Right lobe of liver (tissue), 6 donors: Measurements from ENCODE around the gene WNK1. TPM values are rescaled to one million over a fixed set of nuclear protein-coding genes. Genes with fewer than 3 reads are reported as not detected.
A peak's percentile ranks its signal among the peaks of the same experiment; 100 is the strongest.

Source experiments
- ATAC-seq, 4 donors: fragments of 200-7000 bp; cut with Tn5 transposase; one replicate each; pipeline ENCODE4 v1.9.1; 2020; ENCODE audit warnings: mild to moderate bottlenecking in 4 of 4, moderate library complexity in 4 of 4
- DNase-seq, 3 donors: peaks; one replicate each; pipeline ENCODE4 v3.0.0-alpha.2; 2020
- H3K27ac ChIP-seq, 3 donors: fragments of 200-600 bp; one replicate each; pipeline ENCODE4 v1.8.0; 2022
- H3K27me3 ChIP-seq, 2 donors: fragments of 200-600 bp; one replicate each; pipeline ENCODE4 v1.8.0; 2022
- H3K36me3 ChIP-seq, 4 donors: fragments of 200-600 bp; sonication (generic) in 1 of 4; one replicate each; pipeline versions ENCODE4 v1.5.1 to v1.8.0; 2017 to 2022; ENCODE audit warnings: control low read depth in 1 of 4
- H3K4me1 ChIP-seq, 4 donors: fragments of 200-600 bp; sonication (generic) in 1 of 4; one replicate each; pipeline versions ENCODE4 v1.5.1 to v1.8.0; 2017 to 2022; ENCODE audit warnings: control low read depth in 1 of 4
- H3K4me3 ChIP-seq, 3 donors: fragments of 200-600 bp; one replicate each; pipeline ENCODE4 v1.8.0; 2022
- H3K9me3 ChIP-seq, 4 donors: fragments of 200-600 bp; sonication (generic) in 1 of 4; one replicate each; pipeline versions ENCODE4 v1.5.1 to v1.8.0; 2017 to 2022; ENCODE audit warnings: control low read depth in 1 of 4
- POLR2A ChIP-seq: fragments of 450-650 bp; IDR thresholded peaks from one replicate; pipeline ENCODE4 v1.6.1; 2017; ENCODE audit warnings: antibody characterized with exemption, mild to moderate bottlenecking
- WGBS: methylation state at CpG from one replicate; pipeline ENCODE4 v1.1.6; 2018; ENCODE audit warnings: low coverage, low lambda C conversion rate; ENCODE audit not compliant: insufficient coverage; ENCODE audit errors: missing lambda C conversion rate; 5-methylcytosine and 5-hydroxymethylcytosine counted together
- intact Hi-C, 2 donors: fragments of 100-400 bp; cut with DNase I; formaldehyde crosslinking; loops; one replicate each; pipeline versions ENCODE4 v1.11.2 to v1.14.1; 2022
- total RNA-seq, 6 experiments: library from RNA; depleted of rRNA in 2 of 6; stranded (reverse); fragments of >200 nt in 2 of 6; fragmentation: NEBNext Ultra II Directional in 3 of 6; extraction: Animal tissue kit (Norgen Biotek cat#: 25700) in 3 of 6; gene quantifications; one replicate each; pipeline versions ENCODE4 v1.1.0 to v1.2.4, GENCODE V29; 2016 to 2023
- TF ChIP-seq, protein P1 (sequence below), 4 donors: fragments of 200-600 bp in 3 of 4; fragments of 450-650 bp in 1 of 4; IDR thresholded peaks; one replicate each; pipeline versions ENCODE4 v1.5.1 to v1.8.0; 2016 to 2022; ENCODE audit warnings: antibody characterized with exemption in 4 of 4, mild to moderate bottlenecking in 2 of 4
- donor health status: DM: no; HTN: yes; CAD: no.
- donor health status: DM: no; HTN: no; CAD: no.
- donor health status: DM: no; HTN: no; CAD: no.
- donor health status: DM: no; HTN: yes; CAD: no.
- donor health status: DM: no; HTN: yes; CAD: no.

WNK1 gene
- total RNA-seq, 6 experiments from 2014 or later = 72.0 to 115 (median 93.1) TPM

DNA sequence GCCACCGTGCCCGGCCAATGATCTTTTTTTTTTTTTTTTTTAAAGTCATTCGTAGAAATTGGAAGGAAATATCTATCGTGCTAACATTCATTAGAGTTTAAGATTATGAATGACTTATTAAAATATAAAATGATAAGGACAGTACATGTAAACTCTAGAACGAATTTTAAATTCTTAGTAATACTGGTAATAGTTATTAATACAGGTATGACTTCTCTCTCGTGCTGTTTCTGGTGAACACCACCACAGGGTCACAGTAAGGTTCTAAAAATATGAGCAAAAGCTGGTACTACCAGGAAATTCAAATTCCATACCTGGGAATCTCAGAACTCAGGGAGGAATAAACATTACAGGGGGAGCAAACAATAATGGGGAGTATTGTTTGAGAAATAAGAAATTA lies 26.2 kb downstream of the WNK1 start:
- Histone ChIP-seq H3K9me3 (no peaks in the 10 kb centered on the region), H3K27me3 (no peaks in the 10 kb centered on the region), H3K4me1 (peaks cover 0 to 45% (median 13%) of the 10 kb centered on the region in 4 donors), H3K4me3 (no peak overlapping the region), H3K36me3 (no peaks in the 10 kb centered on the region), H3K27ac (peak overlapping the region in 2 of 3 donors; percentile 54 to 61)
- TF ChIP-seq, protein P1, sequence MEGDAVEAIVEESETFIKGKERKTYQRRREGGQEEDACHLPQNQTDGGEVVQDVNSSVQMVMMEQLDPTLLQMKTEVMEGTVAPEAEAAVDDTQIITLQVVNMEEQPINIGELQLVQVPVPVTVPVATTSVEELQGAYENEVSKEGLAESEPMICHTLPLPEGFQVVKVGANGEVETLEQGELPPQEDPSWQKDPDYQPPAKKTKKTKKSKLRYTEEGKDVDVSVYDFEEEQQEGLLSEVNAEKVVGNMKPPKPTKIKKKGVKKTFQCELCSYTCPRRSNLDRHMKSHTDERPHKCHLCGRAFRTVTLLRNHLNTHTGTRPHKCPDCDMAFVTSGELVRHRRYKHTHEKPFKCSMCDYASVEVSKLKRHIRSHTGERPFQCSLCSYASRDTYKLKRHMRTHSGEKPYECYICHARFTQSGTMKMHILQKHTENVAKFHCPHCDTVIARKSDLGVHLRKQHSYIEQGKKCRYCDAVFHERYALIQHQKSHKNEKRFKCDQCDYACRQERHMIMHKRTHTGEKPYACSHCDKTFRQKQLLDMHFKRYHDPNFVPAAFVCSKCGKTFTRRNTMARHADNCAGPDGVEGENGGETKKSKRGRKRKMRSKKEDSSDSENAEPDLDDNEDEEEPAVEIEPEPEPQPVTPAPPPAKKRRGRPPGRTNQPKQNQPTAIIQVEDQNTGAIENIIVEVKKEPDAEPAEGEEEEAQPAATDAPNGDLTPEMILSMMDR (IDR thresholded peaks at IDR 0.05) = no peak
- TF ChIP-seq POLR2A = no peak
- intact Hi-C loops = no loop called here
- DNase-seq = no peak
- peak in 1 of 4 donors; percentile 24 for ATAC-seq
- WGBS = 26% methylated on average over 6 of the region's 6 CpGs

DNA sequence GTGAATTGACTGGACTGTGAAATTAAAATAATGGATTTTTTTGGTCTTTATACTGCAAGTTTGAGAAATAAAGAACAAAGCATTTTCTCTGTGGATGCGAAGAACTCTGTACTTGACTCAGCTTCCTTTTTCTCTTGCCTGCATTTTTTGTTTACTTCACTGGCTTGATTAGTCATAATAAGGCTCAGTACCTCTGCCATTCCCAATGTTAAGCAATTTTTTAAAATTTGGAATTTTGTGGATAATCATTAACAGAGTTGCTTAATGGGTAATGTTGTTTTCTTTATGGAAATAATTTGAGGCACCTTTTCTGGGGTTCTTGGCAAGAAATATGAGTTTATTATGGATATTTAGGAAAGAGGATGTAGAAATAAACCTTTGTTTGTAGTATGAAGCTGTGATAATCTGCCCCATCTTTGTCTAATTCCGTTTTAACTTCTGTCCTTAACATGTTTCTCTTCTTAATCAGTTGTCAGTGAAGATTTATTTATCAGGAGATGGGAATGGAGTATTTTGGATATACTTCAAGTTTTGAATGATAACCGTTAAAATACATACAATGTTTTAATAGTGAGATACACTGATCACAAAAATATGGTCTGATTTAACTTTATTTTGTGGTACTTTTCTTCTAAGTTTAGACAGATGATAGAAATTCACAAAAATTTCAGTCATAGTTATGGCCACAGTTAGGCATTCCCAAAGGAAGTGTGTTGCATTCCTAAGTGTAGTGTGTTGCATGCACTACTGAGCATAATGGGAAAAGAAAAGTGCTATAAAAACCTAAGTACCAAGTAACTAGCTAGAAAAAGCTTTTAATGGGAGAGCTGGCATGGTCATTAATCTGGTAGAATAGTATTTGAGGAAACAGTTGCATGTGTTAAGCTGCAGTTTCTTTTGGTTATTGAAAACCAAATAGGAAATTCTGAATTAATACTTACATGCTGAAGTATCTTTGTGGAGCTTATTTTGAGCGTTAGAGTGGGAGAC lies 27.7 kb downstream of the WNK1 start:
- Histone ChIP-seq H3K27me3 (no peaks in the 10 kb centered on the region), H3K4me3 (peak overlapping the region; percentile 3 to 28 (median 25)), H3K36me3 (no peaks in the 10 kb centered on the region), H3K27ac (peak overlapping the region; percentile 22 to 61 (median 54)), H3K9me3 (no peaks in the 10 kb centered on the region), H3K4me1 (peaks cover 0 to 42% (median 13%) of the 10 kb centered on the region in 4 donors)
- intact Hi-C loops = no loop called here
- TF ChIP-seq, protein P1 (IDR thresholded peaks at IDR 0.05) = no peak
- no peak for TF ChIP-seq POLR2A
- 11% methylated on average over 4 of the region's 4 CpGs for WGBS
- DNase-seq (no peak), ATAC-seq (peak; percentile 81 to 90 (median 88))

DNA sequence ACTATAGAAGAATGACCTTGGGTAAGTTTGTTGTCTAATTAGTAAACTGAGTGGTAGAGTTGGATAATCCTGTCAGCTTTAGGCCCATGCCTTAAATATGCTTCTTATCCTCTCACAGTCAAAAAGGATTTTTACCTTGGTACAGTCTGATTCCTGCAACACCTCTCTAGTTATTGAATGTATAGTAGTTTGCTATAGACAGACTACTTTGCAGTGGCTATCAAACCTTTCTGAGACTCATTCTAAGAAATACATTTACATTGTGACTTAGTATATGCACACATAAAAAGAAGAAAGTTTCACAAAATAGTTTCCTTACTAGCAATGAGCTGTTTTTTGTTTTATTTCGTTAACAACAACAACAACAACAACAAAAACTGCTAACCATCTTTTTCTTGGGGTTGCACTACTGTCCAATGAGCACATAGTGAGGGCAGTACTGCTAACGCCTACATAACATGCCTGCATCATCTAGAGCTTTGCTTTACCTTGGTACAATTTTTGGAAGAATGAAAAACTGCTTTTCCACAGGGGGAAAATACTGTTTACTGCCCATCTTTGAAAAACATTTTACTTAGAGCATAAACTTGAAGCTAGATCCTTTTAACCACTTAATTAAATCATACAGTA lies 28.5 kb downstream of the WNK1 start:
- DNase-seq = no peak
- Histone ChIP-seq H3K9me3 (no peaks in the 10 kb centered on the region), H3K27ac (peak overlapping the region in 2 of 3 donors; percentile 54 to 61), H3K4me1 (peaks cover 0 to 42% (median 13%) of the 10 kb centered on the region in 4 donors), H3K36me3 (no peaks in the 10 kb centered on the region), H3K27me3 (no peaks in the 10 kb centered on the region), H3K4me3 (no peak overlapping the region)
- WGBS = 72% methylated on average over 2 of the region's 2 CpGs
- TF ChIP-seq, protein P1 (IDR thresholded peaks at IDR 0.05) = no peak
- no peak for TF ChIP-seq POLR2A
- peak in 1 of 4 donors; percentile 7 for ATAC-seq
- intact Hi-C loops = no loop called here

DNA sequence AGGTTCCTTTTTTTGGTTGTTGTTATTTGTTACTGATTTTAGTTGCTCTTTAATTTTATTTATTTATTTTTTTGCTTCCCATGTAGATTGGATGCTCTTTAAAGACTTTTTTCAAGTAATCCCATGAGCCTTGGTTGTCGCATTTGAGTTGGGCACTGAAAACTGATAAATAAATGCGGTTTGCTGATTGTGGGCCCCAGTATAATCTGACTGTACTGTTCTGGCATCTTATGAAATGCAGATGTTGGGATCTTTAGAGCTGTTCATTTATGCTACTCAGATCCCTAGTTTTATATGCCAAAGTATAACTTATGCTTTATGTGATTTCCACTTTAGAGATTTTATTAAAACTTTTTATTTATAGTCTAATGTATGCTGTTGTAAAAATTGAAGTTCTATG lies 33.3 kb downstream of the WNK1 start:
- 100% methylated on average over 1 of the region's 2 CpGs for WGBS
- Histone ChIP-seq H3K36me3 (no peaks in the 10 kb centered on the region), H3K4me1 (peaks cover 0 to 43% (median 2%) of the 10 kb centered on the region in 4 donors)

More for the DNA sequence above, 33.3 kb downstream of the WNK1 start:
- DNase-seq (no peak), ATAC-seq (no peak)
- Histone ChIP-seq H3K27me3 (no peaks in the 10 kb centered on the region), H3K9me3 (no peaks in the 10 kb centered on the region), H3K4me3 (no peak overlapping the region), H3K27ac (no peak overlapping the region)
- intact Hi-C loops = no loop called here
- TF ChIP-seq, protein P1 (IDR thresholded peaks at IDR 0.05) = no peak
